Measurements from ENCODE around the gene FREM1. TPM values are rescaled to one million over a fixed set of nuclear protein-coding genes. Genes with fewer than 3 reads are reported as not detected.

FREM1 gene
- total RNA-seq, 1 donor from 2014 or later, result 0.43 TPM

- no peak for DNase-seq (ENCODE audit: low read depth)
Observed at GRCh38 chr9:14814249-14814628, 96.0 kb downstream of the FREM1 start.

- peak; percentile 48 for DNase-seq (ENCODE audit: low read depth)
Observed at GRCh38 chr9:14813336-14814248, 96.6 kb downstream of the FREM1 start.

- DNase-seq (ENCODE audit: low read depth), result no peak
Observed at GRCh38 chr9:14812806-14813205, 97.4 kb downstream of the FREM1 start.

GRCh38 chr9:14811844-14812243 lies 98.4 kb downstream of the FREM1 start:
- no peak for DNase-seq (ENCODE audit: low read depth)

GRCh38 chr9:14806941-14807520 lies 103.2 kb downstream of the FREM1 start:
- DNase-seq (ENCODE audit: low read depth), result no peak

GRCh38 chr9:14799030-14799429 lies 111.2 kb downstream of the FREM1 start:
- no peak for DNase-seq (ENCODE audit: low read depth)

- DNase-seq (ENCODE audit: low read depth), result no peak
Observed at GRCh38 chr9:14797435-14797834, 112.8 kb downstream of the FREM1 start.

- DNase-seq (ENCODE audit: low read depth), result no peak
Observed at GRCh38 chr9:14793389-14793788, 116.8 kb downstream of the FREM1 start.

- DNase-seq (ENCODE audit: low read depth), result no peak
Observed at GRCh38 chr9:14790628-14791027, 119.6 kb downstream of the FREM1 start.

GRCh38 chr9:14788846-14789245 lies 121.4 kb downstream of the FREM1 start:
- no peak for DNase-seq (ENCODE audit: low read depth)

- no peak for DNase-seq (ENCODE audit: low read depth)
Observed at GRCh38 chr9:14783358-14783757, 126.9 kb downstream of the FREM1 start.

GRCh38 chr9:14782286-14783051 lies 127.8 kb downstream of the FREM1 start:
- DNase-seq (ENCODE audit: low read depth), result peak; percentile 28

GRCh38 chr9:14780693-14781092 lies 129.5 kb downstream of the FREM1 start:
- no peak for DNase-seq (ENCODE audit: low read depth)

- peak; percentile 84 for DNase-seq (ENCODE audit: low read depth)
Observed at GRCh38 chr9:14780251-14780650, 130.0 kb downstream of the FREM1 start.

- DNase-seq (ENCODE audit: low read depth), result peak; percentile 100
Observed at GRCh38 chr9:14779566-14780022, 130.6 kb downstream of the FREM1 start.

- no peak for DNase-seq (ENCODE audit: low read depth)
Observed at GRCh38 chr9:14778565-14778964, 131.7 kb downstream of the FREM1 start.

- DNase-seq (ENCODE audit: low read depth), result no peak
Observed at GRCh38 chr9:14775917-14776316, 134.3 kb downstream of the FREM1 start.

GRCh38 chr9:14770592-14770991 lies 139.6 kb downstream of the FREM1 start:
- DNase-seq (ENCODE audit: low read depth), result no peak

GRCh38 chr9:14769230-14769571 lies 141.0 kb downstream of the FREM1 start:
- peak; percentile 45 for DNase-seq (ENCODE audit: low read depth)

- DNase-seq (ENCODE audit: low read depth), result peak; percentile 72
Observed at GRCh38 chr9:14768405-14769229, 141.6 kb downstream of the FREM1 start.

GRCh38 chr9:14766299-14766698 lies 143.9 kb downstream of the FREM1 start:
- DNase-seq (ENCODE audit: low read depth), result no peak
